ENCODE results near the gene AVPR2.

GRCh38 chrX:153866302-153867019 lies 38.0 kb upstream of the AVPR2 start:
- TF ChIP-seq CTCF (conservative IDR thresholded peaks at IDR 0.05) (no peak), ZFX (IDR thresholded peaks at IDR 0.05) (no peak)

All from C4-2B (cell line).